GM10266 (cell line): ENCODE data around the gene ATP6V0D1.

Source experiments
- DNase-seq: peaks from one replicate; pipeline ENCODE4 v3.0.0; 2012; ENCODE audit errors: extremely low spot score
- TF ChIP-seq, protein P1 (sequence below): IDR thresholded peaks from 2 replicates; pipeline ENCODE4 v1.5.1; 2012; ENCODE audit warnings: mild to moderate bottlenecking, low read depth; ENCODE audit not compliant: control insufficient read depth, insufficient read depth; ENCODE audit errors: missing control alignments

The ATP6V0D1 gene

GRCh38 chr16:67464565-67464964, 16.4 kb downstream of the ATP6V0D1 start:
- no peak for DNase-seq
- TF ChIP-seq, protein P1, sequence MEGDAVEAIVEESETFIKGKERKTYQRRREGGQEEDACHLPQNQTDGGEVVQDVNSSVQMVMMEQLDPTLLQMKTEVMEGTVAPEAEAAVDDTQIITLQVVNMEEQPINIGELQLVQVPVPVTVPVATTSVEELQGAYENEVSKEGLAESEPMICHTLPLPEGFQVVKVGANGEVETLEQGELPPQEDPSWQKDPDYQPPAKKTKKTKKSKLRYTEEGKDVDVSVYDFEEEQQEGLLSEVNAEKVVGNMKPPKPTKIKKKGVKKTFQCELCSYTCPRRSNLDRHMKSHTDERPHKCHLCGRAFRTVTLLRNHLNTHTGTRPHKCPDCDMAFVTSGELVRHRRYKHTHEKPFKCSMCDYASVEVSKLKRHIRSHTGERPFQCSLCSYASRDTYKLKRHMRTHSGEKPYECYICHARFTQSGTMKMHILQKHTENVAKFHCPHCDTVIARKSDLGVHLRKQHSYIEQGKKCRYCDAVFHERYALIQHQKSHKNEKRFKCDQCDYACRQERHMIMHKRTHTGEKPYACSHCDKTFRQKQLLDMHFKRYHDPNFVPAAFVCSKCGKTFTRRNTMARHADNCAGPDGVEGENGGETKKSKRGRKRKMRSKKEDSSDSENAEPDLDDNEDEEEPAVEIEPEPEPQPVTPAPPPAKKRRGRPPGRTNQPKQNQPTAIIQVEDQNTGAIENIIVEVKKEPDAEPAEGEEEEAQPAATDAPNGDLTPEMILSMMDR, result no peak

GRCh38 chr16:67463691-67464090, 17.3 kb downstream of the ATP6V0D1 start:
- DNase-seq, result no peak
- TF ChIP-seq, protein P1, result no peak

GRCh38 chr16:67463059-67463458, 17.9 kb downstream of the ATP6V0D1 start:
- DNase-seq, result no peak
- TF ChIP-seq, protein P1, result no peak

DNA sequence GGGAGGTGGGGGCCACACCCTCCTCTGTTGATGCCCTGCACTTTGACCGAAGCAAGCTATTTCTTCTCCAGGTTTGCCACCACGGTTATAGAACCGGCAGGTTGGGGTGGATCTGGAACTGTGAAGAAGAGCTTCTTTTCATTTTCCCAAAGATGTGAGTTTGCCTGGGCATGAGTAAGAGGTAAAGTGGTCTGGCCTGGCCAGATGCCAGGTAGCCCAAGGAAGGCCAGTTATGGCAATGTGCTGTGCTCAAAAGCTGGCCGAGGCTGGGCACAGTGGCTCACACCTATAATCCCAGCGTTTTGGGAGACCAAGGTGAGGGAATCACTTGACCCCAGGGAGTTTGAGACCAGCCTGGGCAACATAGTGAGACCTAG, 18.7 kb downstream of the ATP6V0D1 start:
- TF ChIP-seq, protein P1, result no peak
- no peak for DNase-seq

DNA sequence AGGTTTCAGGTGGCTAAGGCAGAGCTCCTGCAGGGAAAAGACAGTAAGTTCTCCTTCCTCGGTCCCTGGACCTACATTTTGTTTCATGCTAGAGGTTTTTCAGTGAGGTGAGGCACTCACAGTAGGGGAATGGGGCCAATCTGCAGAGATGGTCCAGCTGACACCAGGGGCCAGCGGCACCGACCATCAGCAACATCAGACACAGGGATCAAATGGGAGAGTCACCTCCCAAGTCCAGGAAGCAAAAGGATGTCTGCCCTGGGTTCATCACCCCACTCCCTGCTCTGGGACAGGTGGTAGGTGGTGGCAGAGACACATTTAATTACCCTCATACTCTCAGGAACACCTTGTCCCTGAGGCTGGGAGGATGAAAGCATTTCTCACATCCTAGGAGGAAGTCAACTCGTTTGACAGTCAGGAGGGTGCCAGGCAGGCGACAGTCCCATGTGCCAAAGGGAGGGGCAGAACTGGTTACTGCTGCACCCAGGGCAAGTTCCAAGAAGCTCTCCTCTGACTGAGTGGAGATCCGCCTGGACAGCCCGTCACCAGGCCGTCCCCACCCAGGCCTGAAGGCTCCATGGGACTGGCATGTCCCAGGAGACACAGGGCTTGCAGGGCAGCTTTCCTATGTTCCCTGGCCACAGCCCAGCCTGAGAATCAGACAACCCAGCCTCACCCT, 19.2 kb downstream of the ATP6V0D1 start:
- TF ChIP-seq, protein P1, result no peak
- DNase-seq, result no peak

- TF ChIP-seq, protein P1, result no peak
- no peak for DNase-seq
These were observed 20.0 kb downstream of the ATP6V0D1 start for GRCh38 chr16:67460961-67461360.

- TF ChIP-seq, protein P1, result no peak
- DNase-seq, result no peak
These were observed 20.8 kb downstream of the ATP6V0D1 start for GRCh38 chr16:67460168-67460567.
